ENCODE measurements around the gene SEMA7A. TPM values are rescaled to one million over a fixed set of nuclear protein-coding genes. Genes with fewer than 3 reads are reported as not detected.
A peak's percentile ranks its signal among the peaks of the same experiment; 100 is the strongest.

Gene SEMA7A
- total and polyA plus RNA-seq, 9 of the 15 experiments (the other 6 are each of a cell fraction or from before 2014, with no cell fraction given), result 0.04 to 8.2 (median 5.4) TPM; not detected in 1

DNA sequence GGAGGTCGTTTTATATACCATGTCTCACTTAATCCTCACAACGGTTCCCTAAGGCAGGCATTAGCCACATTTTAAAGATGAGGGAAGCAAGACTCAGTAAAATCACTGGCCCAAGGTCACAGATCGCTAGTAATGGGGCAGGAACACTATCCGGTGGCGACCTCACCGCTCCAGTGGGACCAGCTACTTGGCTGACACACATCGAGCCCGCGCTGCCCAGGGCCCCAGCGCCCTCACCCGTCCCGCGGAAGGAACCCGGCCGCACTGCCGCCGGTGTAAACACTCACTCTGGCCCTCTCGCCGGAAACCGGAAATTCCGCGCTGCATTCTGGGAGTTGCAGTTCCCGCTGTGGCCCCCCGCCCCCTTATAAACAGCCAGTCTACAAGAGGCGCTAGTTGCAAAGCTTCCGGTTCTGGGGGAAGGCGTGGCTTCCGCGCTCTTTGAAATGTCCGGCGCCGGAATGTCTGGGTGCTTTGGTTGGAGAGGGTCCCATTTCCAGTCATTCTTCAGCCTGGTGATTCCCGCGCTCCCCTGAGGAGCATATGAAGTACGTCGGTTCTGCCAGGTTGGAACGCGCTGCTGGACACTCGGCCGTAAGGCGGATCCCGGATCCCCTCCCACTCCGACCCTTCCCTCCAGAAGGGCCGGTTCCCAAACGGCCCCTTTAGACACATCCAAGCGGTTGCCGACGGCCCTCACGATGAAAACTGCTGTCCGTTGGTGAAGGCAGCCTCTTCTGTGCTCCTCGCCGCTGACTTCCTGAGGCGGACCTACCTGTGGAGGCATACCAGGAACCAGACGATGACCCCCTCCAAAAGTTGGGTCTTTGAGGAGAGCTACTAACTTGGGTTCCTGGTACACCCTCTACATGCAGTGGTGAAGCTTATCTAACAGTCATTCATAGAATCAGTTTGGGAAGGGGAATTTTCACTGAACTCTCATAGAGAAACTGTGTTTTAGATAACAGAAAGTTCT, 27.4 kb upstream of the SEMA7A start, which contains the start of gene UBL7 (continued):
- TF ChIP-seq, protein P1, sequence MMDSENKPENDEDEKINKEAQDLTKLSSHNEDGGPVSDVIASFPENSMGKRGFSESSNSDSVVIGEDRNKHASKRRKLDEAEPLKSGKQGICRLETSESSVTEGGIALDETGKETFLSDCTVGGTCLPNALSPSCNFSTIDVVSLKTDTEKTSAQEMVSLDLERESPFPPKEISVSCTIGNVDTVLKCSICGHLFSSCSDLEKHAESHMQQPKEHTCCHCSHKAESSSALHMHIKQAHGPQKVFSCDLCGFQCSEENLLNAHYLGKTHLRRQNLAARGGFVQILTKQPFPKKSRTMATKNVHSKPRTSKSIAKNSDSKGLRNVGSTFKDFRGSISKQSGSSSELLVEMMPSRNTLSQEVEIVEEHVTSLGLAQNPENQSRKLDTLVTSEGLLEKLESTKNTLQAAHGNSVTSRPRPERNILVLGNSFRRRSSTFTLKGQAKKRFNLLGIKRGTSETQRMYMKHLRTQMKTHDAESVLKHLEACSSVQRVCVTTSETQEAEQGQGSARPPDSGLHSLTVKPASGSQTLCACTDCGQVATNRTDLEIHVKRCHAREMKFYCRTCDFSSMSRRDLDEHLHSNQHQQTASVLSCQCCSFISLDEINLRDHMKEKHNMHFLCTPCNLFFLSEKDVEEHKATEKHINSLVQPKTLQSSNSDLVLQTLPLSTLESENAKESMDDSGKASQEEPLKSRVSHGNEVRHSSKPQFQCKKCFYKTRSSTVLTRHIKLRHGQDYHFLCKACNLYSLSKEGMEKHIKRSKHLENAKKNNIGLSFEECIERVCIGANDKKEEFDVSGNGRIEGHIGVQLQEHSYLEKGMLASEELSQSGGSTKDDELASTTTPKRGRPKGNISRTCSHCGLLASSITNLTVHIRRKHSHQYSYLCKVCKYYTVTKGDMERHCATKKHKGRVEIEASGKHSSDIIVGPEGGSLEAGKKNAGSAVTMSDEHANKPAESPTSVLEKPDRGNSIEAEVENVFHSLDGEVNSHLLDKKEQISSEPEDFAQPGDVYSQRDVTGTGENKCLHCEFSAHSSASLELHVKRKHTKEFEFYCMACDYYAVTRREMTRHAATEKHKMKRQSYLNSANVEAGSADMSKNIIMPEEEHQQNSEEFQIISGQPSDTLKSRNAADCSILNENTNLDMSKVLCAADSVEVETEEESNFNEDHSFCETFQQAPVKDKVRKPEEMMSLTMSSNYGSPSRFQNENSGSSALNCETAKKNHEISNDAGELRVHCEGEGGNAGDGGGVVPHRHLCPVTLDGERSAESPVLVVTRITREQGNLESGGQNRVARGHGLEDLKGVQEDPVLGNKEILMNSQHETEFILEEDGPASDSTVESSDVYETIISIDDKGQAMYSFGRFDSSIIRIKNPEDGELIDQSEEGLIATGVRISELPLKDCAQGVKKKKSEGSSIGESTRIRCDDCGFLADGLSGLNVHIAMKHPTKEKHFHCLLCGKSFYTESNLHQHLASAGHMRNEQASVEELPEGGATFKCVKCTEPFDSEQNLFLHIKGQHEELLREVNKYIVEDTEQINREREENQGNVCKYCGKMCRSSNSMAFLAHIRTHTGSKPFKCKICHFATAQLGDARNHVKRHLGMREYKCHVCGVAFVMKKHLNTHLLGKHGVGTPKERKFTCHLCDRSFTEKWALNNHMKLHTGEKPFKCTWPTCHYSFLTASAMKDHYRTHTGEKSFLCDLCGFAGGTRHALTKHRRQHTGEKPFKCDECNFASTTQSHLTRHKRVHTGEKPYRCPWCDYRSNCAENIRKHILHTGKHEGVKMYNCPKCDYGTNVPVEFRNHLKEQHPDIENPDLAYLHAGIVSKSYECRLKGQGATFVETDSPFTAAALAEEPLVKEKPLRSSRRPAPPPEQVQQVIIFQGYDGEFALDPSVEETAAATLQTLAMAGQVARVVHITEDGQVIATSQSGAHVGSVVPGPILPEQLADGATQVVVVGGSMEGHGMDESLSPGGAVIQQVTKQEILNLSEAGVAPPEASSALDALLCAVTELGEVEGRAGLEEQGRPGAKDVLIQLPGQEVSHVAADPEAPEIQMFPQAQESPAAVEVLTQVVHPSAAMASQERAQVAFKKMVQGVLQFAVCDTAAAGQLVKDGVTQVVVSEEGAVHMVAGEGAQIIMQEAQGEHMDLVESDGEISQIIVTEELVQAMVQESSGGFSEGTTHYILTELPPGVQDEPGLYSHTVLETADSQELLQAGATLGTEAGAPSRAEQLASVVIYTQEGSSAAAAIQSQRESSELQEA (IDR thresholded peaks at IDR 0.05; ENCODE audit: low read depth), result no peak
- TF ChIP-seq SRSF9 (IDR thresholded peaks at IDR 0.05; ENCODE audit: borderline replicate concordance, low read depth, low read length) (no peak), TARDBP (IDR thresholded peaks at IDR 0.05) (no peak), MGA (IDR thresholded peaks at IDR 0.05) (no peak), ZNF764 (CRISPR knock-in tag; IDR thresholded peaks at IDR 0.05; ENCODE audit: low read depth) (no peak; the same call in 1 of the 2 replicates), ESRRA (IDR thresholded peaks at IDR 0.05; ENCODE audit: borderline replicate concordance, low read depth) (peak; percentile 82)

Data from K562 (cell line).